Neural cell (in vitro differentiated cells): ENCODE data around the gene NHS. TPM values are rescaled to one million over a fixed set of nuclear protein-coding genes. Genes with fewer than 3 reads are reported as not detected.

Experiments used
- H2AFZ ChIP-seq: fragments of 200-600, 300-800 bp; sonication (generic), shearing (Covaris generic); 2 replicates; pipeline ENCODE4 v1.6.0; 2014; ENCODE audit warnings: low read depth, mild to moderate bottlenecking, antibody characterized with exemption, low read length, moderate library complexity
- H3F3A ChIP-seq: fragments of 200-600 bp; shearing (Covaris generic); 2 replicates; pipeline ENCODE4 v1.6.1; 2016; ENCODE audit warnings: mild to moderate bottlenecking, moderate library complexity, mixed read lengths, antibody characterized with exemption, low read length; ENCODE audit not compliant: insufficient read depth, poor library complexity, severe bottlenecking
- H3K27ac ChIP-seq: fragments of 200-600, 300-800 bp; sonication (generic), shearing (Covaris generic); 2 replicates; pipeline ENCODE4 v1.5.1; 2014; ENCODE audit warnings: mild to moderate bottlenecking, low read length, moderate library complexity
- H3K27me3 ChIP-seq: fragments of 300-800, 200-600 bp; sonication (generic), shearing (Covaris generic); 2 replicates; pipeline ENCODE4 v1.6.0; 2014; ENCODE audit warnings: mild to moderate bottlenecking, low read depth, low read length, moderate library complexity; ENCODE audit not compliant: insufficient read depth
- H3K36me3 ChIP-seq: fragments of 300-800, 200-600 bp; sonication (generic), shearing (Covaris generic); 2 replicates; pipeline ENCODE4 v1.5.1; 2014; ENCODE audit warnings: mild to moderate bottlenecking, antibody characterized with exemption, low read length, moderate library complexity; ENCODE audit not compliant: insufficient read depth
- H3K4me2 ChIP-seq: fragments of 300-800, 200-600 bp; sonication (generic), shearing (Covaris generic); 2 replicates; pipeline ENCODE4 v1.6.0; 2014; ENCODE audit warnings: mild to moderate bottlenecking, low read length
- H3K4me3 ChIP-seq: fragments of 300-800, 200-600 bp; sonication (generic), shearing (Covaris generic); 2 replicates; pipeline ENCODE4 v1.5.1; 2014; ENCODE audit warnings: mild to moderate bottlenecking, low read length, moderate library complexity
- H3K79me2 ChIP-seq: fragments of 200-600 bp; shearing (Covaris generic); replicated peaks from 2 replicates; pipeline ENCODE4 v1.6.0; 2014; ENCODE audit warnings: mild to moderate bottlenecking, low read length, moderate library complexity; ENCODE audit not compliant: insufficient read depth
- H3K9ac ChIP-seq: fragments of 300-800, 200-600 bp; sonication (generic), shearing (Covaris generic); 2 replicates; pipeline ENCODE4 v1.6.1; 2016; ENCODE audit warnings: mild to moderate bottlenecking, low read length, mixed read lengths
- H3K9me2 ChIP-seq: fragments of 200-600 bp; shearing (Covaris generic); 2 replicates; pipeline ENCODE4 v1.6.1; 2016; ENCODE audit warnings: mild to moderate bottlenecking, low read length, mixed read lengths; ENCODE audit not compliant: insufficient read depth
- H3K9me3 ChIP-seq: fragments of 200-600, 300-800 bp; sonication (generic), shearing (Covaris generic); 2 replicates; pipeline ENCODE4 v1.6.1; 2016; ENCODE audit warnings: mild to moderate bottlenecking, mixed run types, low read length, moderate library complexity, mixed read lengths
- H4K20me1 ChIP-seq: fragments of 200-600 bp; shearing (Covaris generic); 2 replicates; pipeline ENCODE4 v1.6.1; 2016; ENCODE audit warnings: mild to moderate bottlenecking, mixed run types; ENCODE audit not compliant: insufficient read depth
- EP300 ChIP-seq: fragments of 450-650 bp; conservative IDR thresholded peaks from 2 replicates; pipeline ENCODE4 v1.6.1; 2014; ENCODE audit warnings: antibody characterized with exemption, mild to moderate bottlenecking, moderate library complexity; ENCODE audit not compliant: poor library complexity, severe bottlenecking
- EZH2 ChIP-seq: fragments of 200-600, 300-800 bp; shearing (Covaris generic), sonication (generic); IDR thresholded peaks from 2 replicates; pipeline ENCODE4 v1.6.1; 2014; ENCODE audit warnings: antibody characterized with exemption, low read length, borderline replicate concordance, mild to moderate bottlenecking; ENCODE audit not compliant: insufficient read depth, poor library complexity, severe bottlenecking
- MXI1 ChIP-seq: fragments of 450-650 bp; conservative IDR thresholded peaks from 2 replicates; pipeline ENCODE4 v1.6.1; 2014; ENCODE audit warnings: antibody characterized with exemption, mild to moderate bottlenecking; ENCODE audit not compliant: poor library complexity, severe bottlenecking
- POLR2AphosphoS5 ChIP-seq: IDR thresholded peaks from 2 replicates; pipeline ENCODE4 v1.6.1; 2012
- RAD21 ChIP-seq: fragments of 450-650 bp; conservative IDR thresholded peaks from 2 replicates; pipeline ENCODE4 v1.6.1; 2014; ENCODE audit warnings: antibody characterized with exemption, mild to moderate bottlenecking, moderate library complexity
- SMC3 ChIP-seq: fragments of 450-650 bp; conservative IDR thresholded peaks from 2 replicates; pipeline ENCODE4 v1.6.1; 2014; ENCODE audit warnings: antibody characterized with exemption, mild to moderate bottlenecking, moderate library complexity; ENCODE audit not compliant: poor library complexity
- TAF1 ChIP-seq: IDR thresholded peaks from 2 replicates; pipeline ENCODE4 v1.6.1; 2012; ENCODE audit warnings: low read depth
- polyA plus RNA-seq: library from polyadenylated mRNA; depleted of rRNA; stranded (reverse); fragments of >200 nt; gene quantifications from 2 replicates; pipeline ENCODE4 v1.2.3, GENCODE V29; 2014
- TF ChIP-seq, protein P1 (sequence below): IDR thresholded peaks from 2 replicates; pipeline ENCODE4 v1.6.1; 2012; ENCODE audit warnings: borderline replicate concordance
- TF ChIP-seq, protein P2 (sequence below): fragments of 450-650 bp; IDR thresholded peaks from 2 replicates; pipeline ENCODE4 v1.5.1; 2014; ENCODE audit warnings: antibody characterized with exemption, mild to moderate bottlenecking, moderate library complexity; ENCODE audit not compliant: poor library complexity, severe bottlenecking

Gene NHS
- polyA plus RNA-seq, 1 donor from 2014 or later, result 1.9 TPM

DNA sequence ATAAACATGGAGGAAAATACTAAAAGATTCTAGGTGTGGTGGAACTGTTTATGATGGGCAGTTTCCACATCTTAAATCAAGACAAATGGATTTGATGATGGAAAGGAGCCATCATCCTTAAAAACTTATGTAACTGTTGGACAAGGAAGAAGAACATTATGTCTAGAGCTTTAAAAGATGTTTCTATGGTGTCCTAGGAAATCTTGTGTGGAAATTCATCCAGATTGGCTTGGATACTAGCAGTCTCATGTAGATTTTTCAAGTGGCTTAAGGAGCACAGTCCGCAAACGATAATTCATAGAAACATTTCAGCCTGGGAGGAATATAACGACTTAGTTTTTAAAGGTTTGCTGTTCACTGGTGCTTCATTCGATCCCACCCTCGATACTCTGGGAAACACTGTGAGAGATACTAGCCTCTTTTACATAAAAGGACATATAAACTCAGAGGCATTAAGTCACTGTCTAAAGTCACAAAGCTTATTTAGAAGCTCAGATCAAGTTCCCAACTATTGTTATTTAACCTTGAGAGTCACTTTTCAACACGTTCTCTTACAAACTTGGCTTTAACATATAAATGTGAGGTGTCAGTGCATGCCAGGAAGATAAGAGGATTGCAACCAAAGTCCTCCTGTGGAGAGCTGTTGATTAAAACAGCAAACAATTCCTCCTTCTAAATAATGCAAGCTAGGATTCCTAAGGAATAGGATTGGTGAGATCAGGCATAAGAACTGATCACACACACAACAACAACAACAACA lies 226.6 kb downstream of the NHS start:
- TF ChIP-seq, protein P1, sequence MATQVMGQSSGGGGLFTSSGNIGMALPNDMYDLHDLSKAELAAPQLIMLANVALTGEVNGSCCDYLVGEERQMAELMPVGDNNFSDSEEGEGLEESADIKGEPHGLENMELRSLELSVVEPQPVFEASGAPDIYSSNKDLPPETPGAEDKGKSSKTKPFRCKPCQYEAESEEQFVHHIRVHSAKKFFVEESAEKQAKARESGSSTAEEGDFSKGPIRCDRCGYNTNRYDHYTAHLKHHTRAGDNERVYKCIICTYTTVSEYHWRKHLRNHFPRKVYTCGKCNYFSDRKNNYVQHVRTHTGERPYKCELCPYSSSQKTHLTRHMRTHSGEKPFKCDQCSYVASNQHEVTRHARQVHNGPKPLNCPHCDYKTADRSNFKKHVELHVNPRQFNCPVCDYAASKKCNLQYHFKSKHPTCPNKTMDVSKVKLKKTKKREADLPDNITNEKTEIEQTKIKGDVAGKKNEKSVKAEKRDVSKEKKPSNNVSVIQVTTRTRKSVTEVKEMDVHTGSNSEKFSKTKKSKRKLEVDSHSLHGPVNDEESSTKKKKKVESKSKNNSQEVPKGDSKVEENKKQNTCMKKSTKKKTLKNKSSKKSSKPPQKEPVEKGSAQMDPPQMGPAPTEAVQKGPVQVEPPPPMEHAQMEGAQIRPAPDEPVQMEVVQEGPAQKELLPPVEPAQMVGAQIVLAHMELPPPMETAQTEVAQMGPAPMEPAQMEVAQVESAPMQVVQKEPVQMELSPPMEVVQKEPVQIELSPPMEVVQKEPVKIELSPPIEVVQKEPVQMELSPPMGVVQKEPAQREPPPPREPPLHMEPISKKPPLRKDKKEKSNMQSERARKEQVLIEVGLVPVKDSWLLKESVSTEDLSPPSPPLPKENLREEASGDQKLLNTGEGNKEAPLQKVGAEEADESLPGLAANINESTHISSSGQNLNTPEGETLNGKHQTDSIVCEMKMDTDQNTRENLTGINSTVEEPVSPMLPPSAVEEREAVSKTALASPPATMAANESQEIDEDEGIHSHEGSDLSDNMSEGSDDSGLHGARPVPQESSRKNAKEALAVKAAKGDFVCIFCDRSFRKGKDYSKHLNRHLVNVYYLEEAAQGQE, result no peak
- TF ChIP-seq SMC3 (no peak), RAD21 (no peak), MXI1 (no peak), EZH2 (no peak), EP300 (no peak), TAF1 (no peak), POLR2AphosphoS5 (no peak)
- TF ChIP-seq, protein P2, sequence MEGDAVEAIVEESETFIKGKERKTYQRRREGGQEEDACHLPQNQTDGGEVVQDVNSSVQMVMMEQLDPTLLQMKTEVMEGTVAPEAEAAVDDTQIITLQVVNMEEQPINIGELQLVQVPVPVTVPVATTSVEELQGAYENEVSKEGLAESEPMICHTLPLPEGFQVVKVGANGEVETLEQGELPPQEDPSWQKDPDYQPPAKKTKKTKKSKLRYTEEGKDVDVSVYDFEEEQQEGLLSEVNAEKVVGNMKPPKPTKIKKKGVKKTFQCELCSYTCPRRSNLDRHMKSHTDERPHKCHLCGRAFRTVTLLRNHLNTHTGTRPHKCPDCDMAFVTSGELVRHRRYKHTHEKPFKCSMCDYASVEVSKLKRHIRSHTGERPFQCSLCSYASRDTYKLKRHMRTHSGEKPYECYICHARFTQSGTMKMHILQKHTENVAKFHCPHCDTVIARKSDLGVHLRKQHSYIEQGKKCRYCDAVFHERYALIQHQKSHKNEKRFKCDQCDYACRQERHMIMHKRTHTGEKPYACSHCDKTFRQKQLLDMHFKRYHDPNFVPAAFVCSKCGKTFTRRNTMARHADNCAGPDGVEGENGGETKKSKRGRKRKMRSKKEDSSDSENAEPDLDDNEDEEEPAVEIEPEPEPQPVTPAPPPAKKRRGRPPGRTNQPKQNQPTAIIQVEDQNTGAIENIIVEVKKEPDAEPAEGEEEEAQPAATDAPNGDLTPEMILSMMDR, result no peak
- Histone ChIP-seq H3K79me2 (no peaks in the 10 kb centered on the region), H4K20me1 (no peaks in the 10 kb centered on the region), H3K4me3 (no peak overlapping the region), H2AFZ (no peak overlapping the region), H3K36me3 (no peaks in the 10 kb centered on the region), H3F3A (no peaks in the 10 kb centered on the region), H3K9ac (no peak overlapping the region), H3K27me3 (no peaks in the 10 kb centered on the region), H3K4me2 (no peak overlapping the region), H3K27ac (no peak overlapping the region), H3K9me2 (no peaks in the 10 kb centered on the region), H3K9me3 (no peaks in the 10 kb centered on the region)

- Histone ChIP-seq H3F3A (no peaks in the 10 kb centered on the region), H3K27me3 (no peaks in the 10 kb centered on the region), H3K9me3 (no peaks in the 10 kb centered on the region), H3K4me2 (no peak overlapping the region), H4K20me1 (no peaks in the 10 kb centered on the region), H3K9me2 (no peaks in the 10 kb centered on the region), H3K36me3 (no peaks in the 10 kb centered on the region), H3K9ac (no peak overlapping the region), H3K79me2 (no peaks in the 10 kb centered on the region), H2AFZ (no peak overlapping the region), H3K4me3 (no peak overlapping the region), H3K27ac (no peak overlapping the region)
- TF ChIP-seq TAF1 (no peak), RAD21 (no peak), POLR2AphosphoS5 (no peak), SMC3 (no peak), MXI1 (no peak), EZH2 (no peak), EP300 (no peak)
- TF ChIP-seq, protein P2, result no peak
- TF ChIP-seq, protein P1, result no peak
Observed at GRCh38 chrX:17602245-17602644, 227.2 kb downstream of the NHS start.
